Activated CD8-positive, alpha-beta memory T cell treated with anti-CD3 and anti-CD28 coated beads for 4 hours (primary cell): ENCODE results near the gene DNM2.
"Not testable (repeated sequence)": the region's sequence is repeated elsewhere in the genome, so short reads cannot be mapped to it uniquely, and the experiment has no call there.

Experiments used
- DNase-seq, 2 donors: peaks; one replicate each; pipeline ENCODE4 v3.0.0-alpha.2; 2020; ENCODE audit warnings: low read depth in 2 of 2

Gene DNM2

GRCh38 chr19:10724573-10725071 lies 6.7 kb downstream of the DNM2 start:
- DNase-seq, result no peak

- no peak for DNase-seq
Observed at GRCh38 chr19:10725415-10725814, 7.5 kb downstream of the DNM2 start.

DNA sequence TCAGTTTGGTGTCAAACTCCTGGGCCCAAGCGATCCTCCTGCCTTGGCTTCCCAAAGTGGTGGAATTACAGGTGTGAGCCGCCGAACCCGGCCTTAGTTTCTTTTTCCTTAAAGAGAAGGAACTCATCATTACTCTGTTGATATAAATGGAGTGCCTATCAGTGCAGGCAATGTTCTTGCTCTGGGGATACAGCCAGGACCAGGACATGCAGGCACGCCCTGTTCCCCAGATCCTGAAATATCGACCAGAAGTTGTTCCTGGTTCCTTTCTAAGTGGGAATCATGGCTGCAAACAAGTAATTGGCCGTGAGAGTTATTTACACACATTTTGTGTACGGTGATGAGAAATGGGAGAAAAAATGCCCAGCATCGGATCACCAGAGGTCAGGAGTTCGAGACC lies 8.4 kb downstream of the DNM2 start:
- DNase-seq, result no peak

DNA sequence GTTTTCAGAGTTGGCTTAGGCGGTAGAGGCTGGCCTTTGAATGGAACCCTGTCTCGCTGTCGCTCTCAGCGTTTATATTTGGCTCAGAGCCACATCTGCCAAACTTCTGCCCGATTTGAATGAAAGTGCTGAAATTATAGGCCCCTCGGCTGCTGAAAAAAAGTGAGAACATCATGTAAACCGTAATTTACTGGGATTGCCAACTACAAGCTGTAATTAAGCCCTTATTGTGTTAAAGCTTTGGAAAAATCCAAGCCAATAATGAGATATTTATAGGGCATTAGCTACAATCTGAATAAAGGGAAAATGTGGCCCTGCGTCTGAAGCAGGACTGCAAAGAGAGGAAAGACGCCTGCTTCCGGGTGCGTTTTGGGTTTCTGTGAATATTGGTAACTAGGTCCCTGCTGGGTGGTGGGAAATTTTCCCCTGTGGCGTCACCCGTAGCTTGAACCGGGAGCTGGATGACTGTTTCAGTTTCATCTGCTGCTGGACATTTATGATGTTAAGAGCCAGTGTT lies 9.9 kb downstream of the DNM2 start:
- DNase-seq, result no peak

DNA sequence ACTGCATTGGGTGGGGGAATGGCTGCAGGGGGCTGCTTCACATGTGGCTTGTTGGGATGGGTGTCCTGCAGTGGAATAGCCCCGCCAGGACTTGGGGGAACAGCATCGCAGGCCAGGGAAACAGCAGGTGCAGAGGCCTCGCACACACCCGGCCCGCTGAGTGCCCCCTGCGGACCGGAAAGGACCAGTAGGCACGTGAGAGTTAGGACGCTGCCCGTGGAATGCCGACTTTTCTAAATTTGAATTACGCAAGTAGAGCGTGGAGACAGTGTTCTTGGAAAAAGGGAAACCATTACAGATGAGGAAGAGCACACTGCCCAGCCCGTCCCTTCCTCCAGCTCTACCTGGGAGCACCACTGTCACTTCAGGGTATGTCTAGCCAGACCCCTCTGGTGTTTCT lies 11.5 kb downstream of the DNM2 start:
- no peak for DNase-seq

- no peak for DNase-seq
Observed at GRCh38 chr19:10730932-10731331, 13.1 kb downstream of the DNM2 start.

DNA sequence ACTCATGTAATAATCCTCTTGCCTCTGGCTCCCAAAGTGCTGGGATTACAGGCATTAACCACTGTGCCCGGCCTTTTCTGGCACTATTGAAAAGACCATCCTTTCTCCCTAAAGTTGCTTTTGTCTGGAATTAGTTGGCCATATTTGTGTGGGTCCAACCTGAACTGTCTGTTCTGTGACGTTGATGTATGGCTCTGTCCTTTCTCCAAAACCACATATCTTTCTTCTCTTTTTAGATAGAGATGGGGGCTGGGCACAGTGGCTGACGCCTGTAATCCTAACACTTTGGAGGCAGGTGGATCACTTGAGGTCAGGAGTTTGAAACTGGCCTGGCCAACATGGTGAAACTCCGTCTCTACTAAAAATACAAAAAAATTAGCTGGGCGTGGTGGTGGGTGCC lies 17.9 kb downstream of the DNM2 start:
- no peak for DNase-seq

- no peak for DNase-seq
Observed at GRCh38 chr19:10736189-10736588, 18.3 kb downstream of the DNM2 start.

DNA sequence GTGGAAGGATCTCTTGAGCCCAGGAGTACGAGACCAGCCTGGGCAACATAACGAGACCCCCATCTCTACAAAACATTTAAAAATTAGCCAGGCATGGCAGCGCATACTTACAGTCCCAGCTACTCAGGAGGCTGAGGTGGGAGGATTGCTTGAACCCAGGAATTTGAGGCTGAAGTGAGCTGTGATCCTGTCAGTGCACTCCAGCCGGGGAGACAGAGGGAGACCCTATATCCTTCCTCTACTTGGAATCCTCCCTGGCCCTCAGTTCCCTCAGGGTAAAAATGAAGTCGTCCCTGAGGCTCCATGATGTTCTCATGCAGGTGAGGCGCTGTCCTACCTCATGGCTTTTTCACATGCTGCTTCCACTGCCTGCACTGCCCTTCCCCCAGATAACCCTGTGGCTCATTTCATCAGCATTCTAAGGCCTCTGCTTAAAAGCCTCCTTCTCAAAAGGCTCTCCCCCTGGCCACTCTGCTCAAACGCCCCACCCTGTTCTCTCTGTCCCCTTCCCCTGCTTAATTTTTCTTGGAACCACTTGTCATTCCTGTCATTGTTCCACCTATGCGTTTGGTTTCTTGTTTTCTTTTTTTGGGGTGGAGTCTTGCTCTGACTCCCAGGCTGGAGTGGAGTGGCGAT lies 19.2 kb downstream of the DNM2 start:
- DNase-seq, result no peak

DNA sequence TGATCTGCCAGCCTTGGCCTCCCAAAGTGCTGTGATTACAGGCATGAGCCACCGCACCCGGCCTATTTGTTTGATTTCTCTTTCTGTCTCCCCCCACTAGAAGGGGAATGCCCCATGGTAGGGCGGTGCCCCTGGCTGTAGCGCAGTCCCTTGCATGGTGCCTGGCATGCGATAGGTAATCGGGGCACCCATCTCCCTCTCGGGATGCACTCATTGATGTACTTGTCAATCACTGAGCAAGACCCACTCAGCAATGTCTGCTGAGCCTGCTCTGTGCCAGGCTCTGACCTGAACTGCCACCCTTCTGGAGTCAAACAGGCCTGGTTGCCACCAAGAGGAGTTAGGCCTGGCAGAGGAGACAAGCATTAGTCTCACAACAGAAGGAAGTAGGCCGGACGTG lies 19.8 kb downstream of the DNM2 start:
- no peak for DNase-seq

DNA sequence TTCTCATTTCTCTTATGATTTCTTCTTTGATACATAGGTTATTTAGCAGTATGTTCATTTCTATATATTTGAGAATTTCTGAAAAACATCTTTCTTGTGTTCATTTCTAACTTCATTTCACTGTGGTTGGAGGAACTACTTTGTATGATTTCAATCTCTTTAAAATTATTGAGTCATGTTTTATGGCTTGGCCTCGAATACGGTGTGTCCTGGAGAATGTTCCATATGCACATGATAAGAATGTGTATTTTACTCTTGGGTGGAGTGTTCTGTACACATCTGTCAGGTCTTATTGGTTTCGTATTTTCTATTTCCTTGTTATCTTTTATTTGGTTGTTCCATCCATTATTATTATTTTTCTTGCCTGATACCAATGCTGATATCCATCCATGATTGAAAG lies 22.9 kb downstream of the DNM2 start:
- DNase-seq, result no peak

DNA sequence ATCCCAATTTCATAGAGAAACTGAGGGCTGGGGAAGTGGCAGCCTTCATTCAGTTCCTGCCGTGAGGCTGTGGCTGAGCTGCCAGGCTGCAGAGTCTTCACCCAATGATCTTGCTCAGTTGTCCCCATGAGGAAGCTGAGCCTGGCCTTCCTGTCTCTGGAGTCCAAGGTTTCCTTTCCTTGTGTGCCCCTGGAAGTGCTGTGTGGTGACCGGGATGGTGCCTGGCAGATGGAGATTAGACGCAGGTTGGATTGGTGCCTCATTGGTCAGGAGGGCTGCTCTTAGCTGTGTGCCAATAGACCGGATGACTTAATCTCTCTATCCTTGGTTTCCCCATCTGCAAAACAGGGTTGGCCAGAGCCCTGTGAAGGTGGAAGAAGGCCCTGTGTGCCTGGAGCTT lies 24.6 kb downstream of the DNM2 start:
- no peak for DNase-seq

GRCh38 chr19:10744253-10744798 lies 26.4 kb downstream of the DNM2 start:
- no peak for DNase-seq

DNA sequence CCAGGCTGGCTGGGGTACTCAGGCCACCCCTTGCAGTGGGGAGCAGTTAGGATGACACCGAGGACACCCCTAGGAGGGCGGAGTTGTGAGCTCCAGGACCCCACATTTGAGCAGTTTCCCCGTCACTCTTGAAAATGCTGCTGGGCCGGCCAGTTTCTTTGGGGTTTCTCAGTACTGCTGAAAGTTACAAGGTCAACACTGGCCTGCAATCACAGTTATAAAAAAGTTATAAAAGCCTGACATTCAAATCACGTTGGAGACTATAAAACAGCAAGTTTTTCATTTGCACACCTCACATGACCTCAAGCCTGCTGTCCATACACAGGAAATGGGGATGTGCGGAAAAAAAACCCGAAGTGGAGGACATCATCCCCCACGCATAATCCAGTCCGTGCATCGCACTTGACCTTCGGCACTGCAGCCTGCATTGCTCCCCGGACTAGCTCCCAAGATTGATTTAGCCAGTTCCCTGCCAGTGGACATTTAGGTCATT lies 27.0 kb downstream of the DNM2 start:
- DNase-seq, result no peak

DNA sequence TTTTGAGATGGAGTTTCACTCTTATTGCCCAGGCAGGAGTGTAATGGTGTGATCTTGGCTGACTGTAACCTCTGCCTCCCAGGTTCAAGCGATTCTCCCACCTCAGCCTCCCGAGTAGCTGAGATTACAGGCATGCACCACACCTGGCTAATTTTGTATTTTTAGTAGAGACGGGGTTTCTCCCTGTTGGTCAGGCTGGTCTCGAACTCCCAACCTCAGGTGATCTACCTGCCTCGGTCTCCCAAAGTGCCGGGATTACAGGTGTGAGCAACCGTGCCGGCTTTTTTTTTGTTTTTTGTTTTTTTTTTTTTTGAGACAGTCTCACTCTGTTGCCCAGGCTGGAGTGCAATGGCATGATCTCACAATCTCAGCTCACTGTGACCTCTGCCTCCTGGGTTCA lies 28.6 kb downstream of the DNM2 start:
- DNase-seq, result not testable (repeated sequence)

- DNase-seq, result no peak
Observed at GRCh38 chr19:10747271-10747670, 29.4 kb downstream of the DNM2 start.

DNA sequence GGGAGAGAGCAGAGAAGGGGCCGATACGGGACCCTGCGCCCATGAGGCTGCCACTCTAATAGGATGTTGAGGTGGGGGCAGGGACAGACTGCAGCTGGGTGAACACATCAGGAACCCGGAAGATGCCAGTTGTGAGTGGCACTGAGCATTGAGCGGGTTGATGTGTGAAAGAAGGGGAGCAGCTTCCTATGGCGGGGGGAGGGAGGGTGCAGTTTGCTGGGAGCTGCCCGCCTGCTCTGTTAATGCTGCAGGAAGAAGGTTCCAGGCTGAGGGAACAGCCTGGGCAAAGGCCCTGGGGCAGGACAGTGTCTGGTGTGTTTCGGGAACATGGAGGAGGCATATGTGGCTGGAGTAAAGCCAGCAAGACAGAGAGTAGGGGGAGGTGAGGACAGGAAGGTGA lies 29.8 kb downstream of the DNM2 start:
- DNase-seq, result no peak

DNA sequence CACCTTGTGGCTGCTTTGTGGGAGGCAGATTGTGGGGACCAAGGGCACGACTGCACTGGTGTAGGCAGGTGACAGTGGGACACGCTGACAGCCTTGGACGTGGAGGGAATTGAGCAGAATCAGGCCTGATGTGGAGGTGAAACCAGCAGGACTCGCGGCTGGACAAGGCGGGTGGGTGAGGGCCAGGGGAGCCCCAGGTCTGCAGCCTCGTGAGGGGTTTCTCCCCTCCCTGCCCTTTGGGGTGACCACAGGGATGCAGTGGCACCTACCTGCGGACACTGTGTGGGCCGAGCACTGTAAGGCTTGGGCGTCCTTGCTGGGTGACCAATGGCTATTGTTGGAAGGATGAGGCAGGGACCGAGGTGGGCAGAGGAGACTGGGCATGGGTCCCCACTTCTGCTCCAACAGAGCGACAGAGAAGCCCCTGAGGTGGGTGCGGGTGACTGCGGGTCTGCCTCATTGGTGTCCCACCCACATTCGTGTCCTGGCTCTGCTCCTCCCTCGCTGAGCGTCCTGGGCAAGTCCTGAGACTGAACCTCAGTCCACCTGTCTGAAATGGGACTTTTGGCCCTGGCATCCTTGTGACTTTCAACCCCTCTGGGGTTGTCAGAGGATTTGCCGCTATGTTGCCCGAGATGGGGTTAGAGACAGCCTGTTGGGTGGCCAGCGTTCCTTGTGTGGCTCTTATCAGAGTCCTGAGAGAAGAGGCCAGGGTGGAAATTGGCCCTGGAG lies 30.5 kb downstream of the DNM2 start:
- DNase-seq, result no peak

DNA sequence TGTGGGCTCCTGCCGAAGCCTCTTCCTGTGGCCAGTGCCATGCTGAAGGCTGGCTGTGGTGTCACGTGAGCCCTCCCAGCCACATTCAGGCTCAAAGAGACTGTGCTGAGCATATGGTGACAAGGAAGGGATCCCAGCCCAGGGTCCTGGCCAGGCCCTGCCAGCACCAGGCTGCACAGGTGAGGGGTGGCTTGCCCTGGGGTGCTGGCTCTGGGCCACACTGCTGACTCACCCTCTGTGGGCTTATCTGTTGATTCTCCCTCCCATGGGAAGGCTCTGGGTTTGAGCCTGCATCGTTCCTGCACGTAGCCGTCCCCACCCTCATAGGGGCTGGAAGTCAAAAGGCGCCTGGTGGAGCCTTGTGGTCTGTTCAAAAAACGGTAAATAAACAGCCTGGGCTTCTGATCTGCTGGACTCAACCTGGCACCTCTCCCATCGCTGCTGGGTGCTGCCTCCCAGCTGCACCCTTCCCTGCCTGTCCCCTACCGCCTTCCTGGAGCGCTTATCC lies 31.1 kb downstream of the DNM2 start:
- no peak for DNase-seq

DNA sequence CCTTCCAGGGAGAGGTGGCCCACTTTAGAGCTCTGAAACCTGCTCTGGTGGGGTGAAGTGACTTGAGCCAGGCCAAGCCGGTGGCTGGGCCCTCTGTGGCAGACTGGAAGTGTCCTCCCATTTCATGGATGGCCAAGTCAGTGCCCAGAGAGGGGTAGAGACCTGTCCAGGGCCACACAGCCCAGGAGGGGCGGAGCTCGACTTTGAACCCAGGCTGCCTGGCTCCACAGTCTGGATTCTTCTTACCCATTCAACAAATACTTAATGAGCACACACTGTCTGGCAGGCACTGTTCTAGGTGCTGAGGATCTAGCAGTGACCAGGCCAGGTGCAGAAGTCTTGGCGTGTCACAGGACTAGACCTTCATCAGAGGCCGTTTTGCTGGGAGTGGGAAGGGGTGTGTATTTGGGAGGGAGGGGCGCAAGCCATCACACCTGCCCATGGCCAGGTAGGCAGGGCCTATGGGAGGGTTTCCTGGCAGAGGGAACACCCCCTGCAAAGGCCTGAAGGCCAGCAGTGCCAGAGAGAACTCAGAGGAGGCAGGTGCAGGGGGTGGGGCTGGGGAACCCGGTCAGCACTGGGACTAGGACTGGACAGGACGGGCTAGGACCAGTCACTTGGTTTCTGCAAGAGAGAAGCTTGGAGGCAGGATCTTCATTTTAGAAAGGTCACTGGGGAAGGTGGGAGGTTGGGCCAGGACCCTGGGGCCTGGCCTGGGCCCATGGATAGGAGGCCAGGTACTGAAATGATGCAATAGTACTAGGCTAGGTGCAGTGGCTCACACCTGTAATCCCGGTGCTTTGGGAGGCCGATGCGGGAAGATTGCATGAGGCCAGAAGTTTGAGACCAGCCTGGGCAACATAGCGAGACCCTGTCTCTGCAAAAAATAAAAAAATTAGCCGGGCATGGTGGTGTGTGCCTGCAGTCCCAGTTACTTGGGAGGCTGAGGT lies 31.8 kb downstream of the DNM2 start:
- DNase-seq, result no peak

DNA sequence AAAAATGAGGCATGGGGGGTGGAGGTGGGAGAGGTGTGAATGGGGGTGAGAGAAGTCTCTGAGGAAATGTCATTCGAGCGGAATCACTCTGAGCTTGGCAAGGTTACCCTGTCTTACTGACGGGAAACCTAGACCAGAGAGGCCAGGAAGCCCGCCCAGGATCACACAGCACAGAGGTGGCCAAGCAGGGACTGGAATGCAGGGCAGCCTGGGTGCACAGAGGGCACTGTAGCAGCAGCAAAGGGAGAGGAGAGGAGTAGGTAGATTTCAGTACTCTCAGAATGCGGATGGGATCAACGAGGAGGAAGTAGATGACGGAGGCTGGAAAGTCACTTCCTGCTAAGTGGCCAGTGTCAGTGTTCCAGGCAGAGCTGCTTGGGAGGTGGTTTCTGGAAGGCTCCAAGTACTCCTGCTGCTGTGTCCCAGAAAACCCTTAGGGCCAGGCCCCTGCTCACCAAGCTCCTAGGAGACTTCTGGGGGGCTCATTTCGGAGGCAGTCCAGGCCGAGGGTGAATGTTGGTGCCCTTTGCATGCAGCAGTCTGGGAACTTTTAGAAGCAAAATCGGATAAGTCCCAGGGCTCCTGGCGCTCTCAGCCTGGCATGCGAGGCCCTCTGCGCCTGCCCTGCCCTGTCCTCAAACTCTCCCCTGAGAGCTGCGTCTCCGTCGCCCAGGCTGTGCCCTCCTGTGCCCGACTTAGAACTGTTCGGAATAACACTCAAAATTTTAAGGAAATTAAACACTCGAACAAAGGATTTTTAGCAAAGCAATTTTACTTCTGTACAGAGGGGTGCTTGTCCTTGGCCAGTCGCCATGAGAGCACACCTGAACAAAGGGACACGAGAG lies 33.5 kb downstream of the DNM2 start:
- no peak for DNase-seq
